Lower leg skin (tissue), 4 donors: ENCODE results near the gene INPP5D. TPM values are rescaled to one million over a fixed set of nuclear protein-coding genes. Genes with fewer than 3 reads are reported as not detected.

ENCODE experiments used
- DNase-seq, 2 donors: peaks; one replicate each; pipeline ENCODE4 v3.0.0-alpha.2; 2019; ENCODE audit warnings: low spot score in 2 of 2
- H3K4me3 ChIP-seq: fragments of 200-600 bp; sonication (generic); 2 replicates; pipeline ENCODE4 v1.5.1; 2017; ENCODE audit warnings: mild to moderate bottlenecking, low read depth; ENCODE audit not compliant: poor library complexity, severe bottlenecking
- POLR2A ChIP-seq, 2 donors: fragments of 450-650 bp; IDR thresholded peaks; one replicate each; pipeline ENCODE4 v1.6.1; 2016 to 2017; ENCODE audit warnings: antibody characterized with exemption in 2 of 2, mild to moderate bottlenecking in 1 of 2, moderate library complexity in 1 of 2
- WGBS, 2 donors: methylation state at CpG; one replicate each; pipeline ENCODE4 v1.1.5; 2018; 5-methylcytosine and 5-hydroxymethylcytosine counted together
- intact Hi-C: fragments of 100-400 bp; cut with DNase I; formaldehyde crosslinking; loops from one replicate; pipeline ENCODE4 v1.15.0; 2023; ENCODE audit warnings: low total_unique reads
- total RNA-seq, 4 donors: library from RNA; depleted of rRNA; stranded (reverse); fragments of >200 nt; gene quantifications; one replicate each; pipeline ENCODE4 v1.1.0, GENCODE V29; 2016
- TF ChIP-seq, protein P1 (sequence below), 3 donors: fragments of 450-650 bp; IDR thresholded peaks; one replicate each; pipeline ENCODE4 v1.5.1; 2016; ENCODE audit warnings: antibody characterized with exemption in 3 of 3, mild to moderate bottlenecking in 3 of 3, moderate library complexity in 2 of 3

Gene INPP5D
- total RNA-seq, 4 donors from 2014 or later, result 8.6 to 15.0 (median 13.0) TPM

DNA sequence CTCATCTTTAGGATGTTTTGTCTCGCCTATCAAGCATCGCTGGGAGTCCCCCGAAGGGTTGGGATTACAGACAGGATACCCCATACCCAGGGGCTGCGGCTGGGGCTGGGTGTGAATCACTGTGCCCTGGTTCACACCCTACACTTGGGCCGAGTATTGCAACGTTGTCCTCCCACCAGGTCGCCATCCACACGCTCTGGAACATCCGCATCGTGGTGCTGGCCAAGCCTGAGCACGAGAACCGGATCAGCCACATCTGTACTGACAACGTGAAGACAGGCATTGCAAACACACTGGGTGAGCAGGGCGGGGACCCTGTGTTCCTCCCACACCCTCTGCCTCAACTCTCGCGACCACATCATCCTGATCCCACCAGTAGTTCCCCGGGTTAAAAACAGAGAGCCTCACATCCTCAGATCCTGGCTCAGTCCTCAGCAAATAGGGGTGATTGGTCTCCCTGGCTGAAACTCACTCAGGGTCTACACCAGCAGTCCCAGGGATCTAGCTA is 104.0 kb downstream of the INPP5D start:
- intact Hi-C loops, result no loop called here
- no peak for DNase-seq
- WGBS, 2 donors, result 74% methylated on average over 8 to 17 of the region's 17 CpGs
- TF ChIP-seq, protein P1, sequence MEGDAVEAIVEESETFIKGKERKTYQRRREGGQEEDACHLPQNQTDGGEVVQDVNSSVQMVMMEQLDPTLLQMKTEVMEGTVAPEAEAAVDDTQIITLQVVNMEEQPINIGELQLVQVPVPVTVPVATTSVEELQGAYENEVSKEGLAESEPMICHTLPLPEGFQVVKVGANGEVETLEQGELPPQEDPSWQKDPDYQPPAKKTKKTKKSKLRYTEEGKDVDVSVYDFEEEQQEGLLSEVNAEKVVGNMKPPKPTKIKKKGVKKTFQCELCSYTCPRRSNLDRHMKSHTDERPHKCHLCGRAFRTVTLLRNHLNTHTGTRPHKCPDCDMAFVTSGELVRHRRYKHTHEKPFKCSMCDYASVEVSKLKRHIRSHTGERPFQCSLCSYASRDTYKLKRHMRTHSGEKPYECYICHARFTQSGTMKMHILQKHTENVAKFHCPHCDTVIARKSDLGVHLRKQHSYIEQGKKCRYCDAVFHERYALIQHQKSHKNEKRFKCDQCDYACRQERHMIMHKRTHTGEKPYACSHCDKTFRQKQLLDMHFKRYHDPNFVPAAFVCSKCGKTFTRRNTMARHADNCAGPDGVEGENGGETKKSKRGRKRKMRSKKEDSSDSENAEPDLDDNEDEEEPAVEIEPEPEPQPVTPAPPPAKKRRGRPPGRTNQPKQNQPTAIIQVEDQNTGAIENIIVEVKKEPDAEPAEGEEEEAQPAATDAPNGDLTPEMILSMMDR (IDR thresholded peaks at IDR 0.05), result no peak
- TF ChIP-seq POLR2A (IDR thresholded peaks at IDR 0.05), result no peak
- no peak overlapping the region for H3K4me3 ChIP-seq

GRCh38 chr2:233164967-233165366 is 104.8 kb downstream of the INPP5D start:
- DNase-seq, result no peak
- intact Hi-C loops, result no loop called here

DNA sequence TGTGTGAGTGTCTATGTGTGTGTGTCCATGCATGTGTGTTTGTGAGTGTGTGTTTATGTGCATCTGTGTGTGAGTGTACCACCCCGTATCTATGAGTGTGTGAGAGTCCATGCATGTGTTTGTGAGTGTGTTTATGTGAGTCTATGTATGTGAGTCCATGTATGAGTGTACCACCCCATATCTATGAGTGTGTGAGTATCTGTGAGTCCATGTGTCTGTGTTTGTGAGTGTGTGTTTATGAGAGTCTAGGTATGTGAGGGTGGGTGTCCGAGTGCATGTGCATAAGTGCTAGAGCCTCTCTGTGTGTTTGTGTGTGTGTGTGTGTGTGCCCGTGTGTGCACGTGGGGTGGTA is 105.4 kb downstream of the INPP5D start:
- intact Hi-C loops, result no loop called here
- TF ChIP-seq, protein P1 (IDR thresholded peaks at IDR 0.05), result no peak
- no peak for TF ChIP-seq POLR2A (IDR thresholded peaks at IDR 0.05)
- 76% methylated on average over 4 of the region's 4 CpGs for WGBS, 2 donors
- DNase-seq, result no peak
- no peak overlapping the region for H3K4me3 ChIP-seq

More at GRCh38 chr2:233164967-233165366, 104.8 kb downstream of the INPP5D start:
- no peak overlapping the region for H3K4me3 ChIP-seq
- WGBS, 2 donors, result 77 to 91% methylated on average over 4 of the region's 4 CpGs
- TF ChIP-seq, protein P1 (IDR thresholded peaks at IDR 0.05), result peak in 1 of 3 donors; percentile 1
- no peak for TF ChIP-seq POLR2A (IDR thresholded peaks at IDR 0.05)

- DNase-seq, result peak; percentile 59 to 91
- 52 to 61% methylated on average over 18 to 19 of the region's 19 CpGs for WGBS, 2 donors
- intact Hi-C loops, result no loop called here
- no peak overlapping the region for H3K4me3 ChIP-seq
- no peak for TF ChIP-seq POLR2A (IDR thresholded peaks at IDR 0.05)
- TF ChIP-seq, protein P1 (IDR thresholded peaks at IDR 0.05), result no peak
Measured at GRCh38 chr2:233165895-233166661, 105.9 kb downstream of the INPP5D start.

DNA sequence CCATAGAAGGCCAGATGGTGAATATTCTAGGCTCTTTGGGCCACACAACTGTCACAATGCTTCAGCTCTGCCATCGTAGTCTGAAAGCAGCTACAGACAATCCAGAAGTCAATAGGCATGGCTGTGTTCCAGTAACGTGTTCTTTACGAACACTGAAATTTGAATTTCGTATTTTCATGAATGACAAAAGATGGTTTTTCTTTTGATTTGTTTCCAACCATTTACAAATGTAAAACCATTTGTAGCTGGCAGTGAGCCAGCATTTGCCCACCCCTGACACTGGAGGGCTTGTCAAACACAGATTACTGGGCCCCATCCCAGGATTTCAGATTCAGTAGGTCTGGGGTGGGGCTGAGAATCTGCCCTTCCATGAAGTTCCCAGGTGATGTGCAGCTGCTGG is 108.3 kb downstream of the INPP5D start:
- H3K4me3 ChIP-seq, result no peak overlapping the region
- 67 to 69% methylated on average over 4 of the region's 4 CpGs for WGBS, 2 donors
- no peak for DNase-seq
- intact Hi-C loops, result no loop called here
- TF ChIP-seq POLR2A (IDR thresholded peaks at IDR 0.05), result no peak
- TF ChIP-seq, protein P1 (IDR thresholded peaks at IDR 0.05), result no peak
